Peyer's patch (tissue), 4 donors: ENCODE results near the gene FHOD3. TPM values are rescaled to one million over a fixed set of nuclear protein-coding genes. Genes with fewer than 3 reads are reported as not detected.

Source experiments
- DNase-seq, 3 donors: peaks; one replicate each; pipeline ENCODE4 v3.0.0-alpha.2; 2017 to 2019
- H3K27ac ChIP-seq, 4 donors: fragments of 200-600 bp; sonication (generic); one replicate each; pipeline ENCODE4 v1.5.1; 2016 to 2019
- H3K27me3 ChIP-seq, 2 donors: fragments of 200-600 bp; sonication (generic); one replicate each; pipeline ENCODE4 v1.5.1; 2019
- H3K36me3 ChIP-seq, 3 donors: fragments of 200-600 bp; sonication (generic); one replicate each; pipeline ENCODE4 v1.5.1; 2016 to 2019
- H3K4me1 ChIP-seq, 4 donors: fragments of 200-600 bp; sonication (generic); one replicate each; pipeline ENCODE4 v1.5.1; 2016 to 2019
- H3K4me3 ChIP-seq, 4 donors: fragments of 200-600 bp; sonication (generic); 1 replicate in 3 of 4; 2 replicates in 1 of 4; pipeline ENCODE4 v1.5.1; 2016 to 2019; ENCODE audit warnings: mild to moderate bottlenecking in 1 of 4
- H3K9me3 ChIP-seq, 4 donors: fragments of 200-600 bp; sonication (generic); one replicate each; pipeline ENCODE4 v1.5.1; 2016 to 2019; ENCODE audit warnings: mild to moderate bottlenecking in 1 of 4
- POLR2A ChIP-seq, 2 donors: fragments of 450-650 bp; IDR thresholded peaks; one replicate each; pipeline ENCODE4 v1.5.1; 2017; ENCODE audit warnings: antibody characterized with exemption in 2 of 2, mild to moderate bottlenecking in 2 of 2, moderate library complexity in 2 of 2
- total RNA-seq, 4 donors: library from RNA; depleted of rRNA; stranded (reverse); fragments of >200 nt; gene quantifications; one replicate each; pipeline ENCODE4 v1.1.0, GENCODE V29; 2016
- TF ChIP-seq, protein P1 (sequence below), 6 experiments: fragments of 450-650 bp in 4 of 6; fragments of 200-600 bp in 2 of 6; sonication (generic) in 1 of 6; IDR thresholded peaks; one replicate each; pipeline ENCODE4 v1.5.1; 2017 to 2019; ENCODE audit warnings: antibody characterized with exemption in 6 of 6, mild to moderate bottlenecking in 3 of 6, moderate library complexity in 1 of 6

FHOD3 gene
- total RNA-seq, 4 donors from 2014 or later: 0.53 to 10.7 (median 4.6) TPM

- no peak for DNase-seq
- Histone ChIP-seq H3K27me3 (no peaks in the 10 kb centered on the region), H3K9me3 (no peaks in the 10 kb centered on the region), H3K36me3 (peaks cover 0 to 9% (median 0%) of the 10 kb centered on the region in 3 donors), H3K4me1 (no peaks in the 10 kb centered on the region), H3K27ac (no peak overlapping the region), H3K4me3 (no peak overlapping the region)
- TF ChIP-seq POLR2A (IDR thresholded peaks at IDR 0.05): no peak
- TF ChIP-seq, protein P1, sequence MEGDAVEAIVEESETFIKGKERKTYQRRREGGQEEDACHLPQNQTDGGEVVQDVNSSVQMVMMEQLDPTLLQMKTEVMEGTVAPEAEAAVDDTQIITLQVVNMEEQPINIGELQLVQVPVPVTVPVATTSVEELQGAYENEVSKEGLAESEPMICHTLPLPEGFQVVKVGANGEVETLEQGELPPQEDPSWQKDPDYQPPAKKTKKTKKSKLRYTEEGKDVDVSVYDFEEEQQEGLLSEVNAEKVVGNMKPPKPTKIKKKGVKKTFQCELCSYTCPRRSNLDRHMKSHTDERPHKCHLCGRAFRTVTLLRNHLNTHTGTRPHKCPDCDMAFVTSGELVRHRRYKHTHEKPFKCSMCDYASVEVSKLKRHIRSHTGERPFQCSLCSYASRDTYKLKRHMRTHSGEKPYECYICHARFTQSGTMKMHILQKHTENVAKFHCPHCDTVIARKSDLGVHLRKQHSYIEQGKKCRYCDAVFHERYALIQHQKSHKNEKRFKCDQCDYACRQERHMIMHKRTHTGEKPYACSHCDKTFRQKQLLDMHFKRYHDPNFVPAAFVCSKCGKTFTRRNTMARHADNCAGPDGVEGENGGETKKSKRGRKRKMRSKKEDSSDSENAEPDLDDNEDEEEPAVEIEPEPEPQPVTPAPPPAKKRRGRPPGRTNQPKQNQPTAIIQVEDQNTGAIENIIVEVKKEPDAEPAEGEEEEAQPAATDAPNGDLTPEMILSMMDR (IDR thresholded peaks at IDR 0.05): no peak
These were observed 524.2 kb downstream of the FHOD3 start for GRCh38 chr18:36821681-36822080.

- no peak overlapping the region for H3K4me3 ChIP-seq
- DNase-seq: no peak
- no peaks in the 10 kb centered on the region for H3K27me3 ChIP-seq
- H3K36me3 ChIP-seq: no peaks in the 10 kb centered on the region
- H3K27ac ChIP-seq: no peak overlapping the region
- TF ChIP-seq, protein P1 (IDR thresholded peaks at IDR 0.05): no peak
- TF ChIP-seq POLR2A (IDR thresholded peaks at IDR 0.05): no peak
- H3K9me3 ChIP-seq: no peaks in the 10 kb centered on the region
- peaks cover 0 to 18% (median 0%) of the 10 kb centered on the region in 4 donors for H3K4me1 ChIP-seq
These were observed 528.0 kb downstream of the FHOD3 start for GRCh38 chr18:36825526-36825925.

GRCh38 chr18:36826556-36826955 lies 529.0 kb downstream of the FHOD3 start:
- Histone ChIP-seq H3K4me1 (peaks cover 0 to 18% (median 0%) of the 10 kb centered on the region in 4 donors), H3K27me3 (no peaks in the 10 kb centered on the region), H3K4me3 (no peak overlapping the region), H3K27ac (no peak overlapping the region), H3K36me3 (no peaks in the 10 kb centered on the region), H3K9me3 (no peaks in the 10 kb centered on the region)
- no peak for DNase-seq
- no peak for TF ChIP-seq POLR2A (IDR thresholded peaks at IDR 0.05)
- TF ChIP-seq, protein P1 (IDR thresholded peaks at IDR 0.05): no peak

DNA sequence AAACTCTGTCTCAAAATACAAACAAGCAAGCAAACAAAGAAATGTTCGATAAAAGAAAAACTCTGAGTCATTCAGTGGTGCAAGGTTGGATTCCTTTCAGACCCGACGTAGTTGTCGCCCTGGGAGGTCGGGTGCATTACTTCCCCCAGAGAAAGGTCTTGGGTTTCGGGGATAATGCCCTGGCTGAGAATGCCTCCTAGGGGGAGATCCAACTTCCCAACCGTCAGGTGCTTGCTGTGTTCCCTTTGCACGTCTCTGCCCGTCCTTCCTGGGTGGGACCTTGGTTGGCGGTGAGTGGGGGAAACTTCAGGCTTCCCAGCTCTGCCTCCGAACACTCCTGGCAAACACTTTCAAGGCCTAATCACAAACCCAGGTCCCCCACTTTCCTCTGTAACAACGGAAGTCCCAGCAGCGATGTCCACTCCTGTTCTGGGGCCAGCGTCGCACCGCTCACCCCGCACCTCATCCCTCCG lies 530.7 kb downstream of the FHOD3 start:
- TF ChIP-seq, protein P1 (IDR thresholded peaks at IDR 0.05): no peak
- no peak for TF ChIP-seq POLR2A (IDR thresholded peaks at IDR 0.05)
- Histone ChIP-seq H3K9me3 (no peaks in the 10 kb centered on the region), H3K27me3 (no peaks in the 10 kb centered on the region), H3K36me3 (no peaks in the 10 kb centered on the region), H3K4me3 (peak overlapping the region; percentile 72 to 90 (median 80)), H3K4me1 (peaks cover 0 to 18% (median 0%) of the 10 kb centered on the region in 4 donors), H3K27ac (peak overlapping the region; percentile 79 to 84 (median 81))
- peak in 1 of 3 donors; percentile 23 for DNase-seq

GRCh38 chr18:36828630-36829361 lies 531.3 kb downstream of the FHOD3 start, which contains the start of the genes KIAA1328 and TPGS2:
Gene KIAA1328, plus strand, starts transcription at chr18:36829127. Its CDS starts 12 bp downstream, at chr18:36829139.
Gene TPGS2, minus strand, starts transcription at chr18:36829002. Its CDS starts 235 bp downstream, at chr18:36828767.
- Histone ChIP-seq H3K4me1 (peaks cover 0 to 18% (median 0%) of the 10 kb centered on the region in 4 donors), H3K4me3 (peak within 1 kb of the TSS; percentile 72 to 90 (median 80)), H3K9me3 (no peaks in the 10 kb centered on the region), H3K27me3 (no peaks in the 10 kb centered on the region), H3K36me3 (no peaks in the 10 kb centered on the region), H3K27ac (peak within 1 kb of the TSS; percentile 79 to 84 (median 81))
- DNase-seq: peak; percentile 79 to 93 (median 93)
- TF ChIP-seq POLR2A (IDR thresholded peaks at IDR 0.05): peak; percentile 36 to 37
- TF ChIP-seq, protein P1 (IDR thresholded peaks at IDR 0.05): peak in 5 of 6 experiments; percentile 18 to 51 (median 36)

Other genes with a start within 250 kb of the FHOD3 start
- 10 to 100 TPM; 41.9 to 67.7 (median 50.8) TPM for gene RPRD1A, start 230.2 kb upstream of the FHOD3 start, total RNA-seq
- gene SLC39A6, start 168.4 kb upstream of the FHOD3 start, total RNA-seq: 10 to 100 TPM in 1 of 4 donors, 1 to 10 TPM in 3; 7.4 to 13.0 (median 8.2) TPM
- 10 to 100 TPM; 41.2 to 74.6 (median 55.7) TPM for gene ELP2, start 167.8 kb upstream of the FHOD3 start, total RNA-seq
- gene MOCOS, start 110.2 kb upstream of the FHOD3 start, total RNA-seq: 10 to 100 TPM in 3 of 4 donors, 1 to 10 TPM in 1; 5.0 to 34.0 (median 25.4) TPM